Panc1 (cell line): ENCODE measurements around the gene ZNF419.
"Not testable (repeated sequence)": the region's sequence is repeated elsewhere in the genome, so short reads cannot be mapped to it uniquely, and the experiment has no call there.

Experiments
- POLR2AphosphoS5 ChIP-seq: IDR thresholded peaks from 2 replicates; pipeline ENCODE4 v1.6.1; 2012; ENCODE audit warnings: mild to moderate bottlenecking, low read depth, low read length, moderate library complexity
- REST ChIP-seq, 2 experiments: IDR thresholded peaks; 2 replicates each; pipeline ENCODE4 v1.6.1; 2011 to 2012; ENCODE audit warnings: low read depth in 2 of 2, control low read depth in 1 of 2, low read length in 1 of 2, mild to moderate bottlenecking in 1 of 2, moderate library complexity in 1 of 2; ENCODE audit not compliant: insufficient read depth in 1 of 2
- SIN3A ChIP-seq: IDR thresholded peaks from 2 replicates; pipeline ENCODE4 v1.6.1; 2012; ENCODE audit warnings: low read depth, mild to moderate bottlenecking, low read length, moderate library complexity, borderline replicate concordance; ENCODE audit not compliant: insufficient read depth
- TF ChIP-seq, protein P1 (sequence below): fragments of 450-650 bp; IDR thresholded peaks from 2 replicates; pipeline ENCODE4 v1.5.1; 2017; ENCODE audit warnings: mild to moderate bottlenecking

GRCh38 chr19:57518021-57518420 lies 30.5 kb downstream of the ZNF419 start:
- TF ChIP-seq, protein P1, sequence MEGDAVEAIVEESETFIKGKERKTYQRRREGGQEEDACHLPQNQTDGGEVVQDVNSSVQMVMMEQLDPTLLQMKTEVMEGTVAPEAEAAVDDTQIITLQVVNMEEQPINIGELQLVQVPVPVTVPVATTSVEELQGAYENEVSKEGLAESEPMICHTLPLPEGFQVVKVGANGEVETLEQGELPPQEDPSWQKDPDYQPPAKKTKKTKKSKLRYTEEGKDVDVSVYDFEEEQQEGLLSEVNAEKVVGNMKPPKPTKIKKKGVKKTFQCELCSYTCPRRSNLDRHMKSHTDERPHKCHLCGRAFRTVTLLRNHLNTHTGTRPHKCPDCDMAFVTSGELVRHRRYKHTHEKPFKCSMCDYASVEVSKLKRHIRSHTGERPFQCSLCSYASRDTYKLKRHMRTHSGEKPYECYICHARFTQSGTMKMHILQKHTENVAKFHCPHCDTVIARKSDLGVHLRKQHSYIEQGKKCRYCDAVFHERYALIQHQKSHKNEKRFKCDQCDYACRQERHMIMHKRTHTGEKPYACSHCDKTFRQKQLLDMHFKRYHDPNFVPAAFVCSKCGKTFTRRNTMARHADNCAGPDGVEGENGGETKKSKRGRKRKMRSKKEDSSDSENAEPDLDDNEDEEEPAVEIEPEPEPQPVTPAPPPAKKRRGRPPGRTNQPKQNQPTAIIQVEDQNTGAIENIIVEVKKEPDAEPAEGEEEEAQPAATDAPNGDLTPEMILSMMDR = not testable (repeated sequence)
- TF ChIP-seq POLR2AphosphoS5; REST (IDR thresholded peaks at IDR 0.05; ENCODE audit: insufficient read depth in 1 of 2, low read depth in 2 of 2, low read length in 1 of 2); SIN3A: not testable (repeated sequence)
